GM18505 (cell line): ENCODE measurements around the gene OPRPN.

Source experiments
- ATAC-seq: cut with Tn5 transposase; IDR thresholded peaks from one replicate; pipeline ENCODE4 v1.9.1; 2021; ENCODE audit not compliant: unreplicated experiment
- POLR2A ChIP-seq: IDR thresholded peaks from 4 replicates; pipeline ENCODE4 v1.6.1; 2011; ENCODE audit warnings: borderline replicate concordance; ENCODE audit not compliant: insufficient read depth, insufficient read length; ENCODE audit errors: extremely low read depth

OPRPN gene

DNA sequence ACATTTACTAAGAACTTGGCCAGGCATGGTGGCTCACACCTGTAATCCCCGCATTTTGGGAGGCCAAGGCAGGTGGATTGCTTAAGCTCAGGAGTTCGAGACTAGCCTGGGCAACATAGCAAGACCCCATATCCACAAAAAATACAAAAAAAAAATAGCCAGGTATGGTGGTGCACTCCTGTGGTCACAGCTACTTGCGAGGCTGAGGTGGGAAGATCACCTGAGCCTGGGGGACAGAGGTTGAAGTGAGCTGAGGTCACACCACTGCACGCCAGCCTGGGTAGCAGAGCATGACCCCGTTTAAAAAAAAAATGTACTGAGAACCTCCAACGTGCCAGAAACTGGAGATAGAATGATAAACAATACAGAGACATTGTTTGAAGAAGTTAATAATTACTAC lies 8.0 kb downstream of the OPRPN start:
- TF ChIP-seq POLR2A: no peak
- no peak for ATAC-seq

DNA sequence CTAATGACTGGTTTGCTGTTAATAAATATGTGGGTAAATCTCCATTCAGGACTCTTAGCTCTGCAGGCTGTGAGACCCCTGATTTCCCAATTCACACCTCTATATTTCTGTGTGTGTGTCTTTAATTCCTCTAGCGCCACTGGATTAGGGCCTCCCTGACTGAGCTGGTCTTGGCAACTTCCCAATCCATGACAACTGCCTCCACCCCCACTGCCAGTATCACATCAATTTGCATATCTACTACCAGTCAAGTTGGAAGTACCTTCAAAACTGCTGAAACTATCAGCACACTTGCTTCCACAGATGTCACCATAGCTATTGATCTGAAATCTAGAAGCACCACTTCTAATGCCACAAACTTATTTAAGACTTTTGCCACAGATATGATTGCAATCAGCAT lies 27.6 kb downstream of the OPRPN start:
- ATAC-seq: no peak
- no peak for TF ChIP-seq POLR2A

DNA sequence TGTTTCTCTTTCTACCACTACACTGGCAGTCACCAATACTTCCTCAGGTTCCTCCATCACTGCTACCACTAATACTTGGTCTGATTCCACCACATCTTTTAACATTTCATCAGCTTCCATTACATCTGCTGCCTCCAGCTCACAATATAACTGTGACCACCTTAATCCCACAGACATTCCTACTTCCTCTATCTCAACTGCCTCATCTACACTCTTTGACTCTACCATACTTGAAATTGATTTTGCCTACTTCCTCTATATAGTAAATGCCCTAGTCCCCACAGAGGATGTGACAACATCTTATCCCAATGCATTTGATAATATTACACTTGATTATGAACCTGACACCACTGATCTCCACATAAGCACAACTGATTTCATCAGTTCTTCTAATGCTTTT lies 29.0 kb downstream of the OPRPN start:
- no peak for ATAC-seq
- no peak for TF ChIP-seq POLR2A

DNA sequence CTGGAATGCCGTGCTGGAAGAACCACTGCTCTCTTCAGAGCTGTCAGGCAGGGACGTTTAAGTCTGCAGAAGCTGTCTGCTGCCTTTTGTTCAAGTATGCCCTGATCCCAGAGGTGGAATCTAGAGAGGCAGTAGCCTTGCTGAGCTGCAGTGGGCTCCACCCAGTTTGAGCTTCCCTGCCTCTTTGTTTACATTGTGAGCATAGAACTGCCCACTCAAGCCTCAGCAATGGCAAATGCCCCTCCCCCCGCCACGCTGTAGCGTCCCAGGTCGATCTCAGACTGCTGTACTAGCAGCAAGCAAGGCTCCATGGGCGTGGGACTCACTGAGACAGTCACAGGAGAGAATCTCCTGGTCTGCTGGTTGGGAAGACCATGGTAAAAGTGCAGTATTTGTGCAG lies 39.5 kb downstream of the OPRPN start:
- ATAC-seq: no peak
- no peak for TF ChIP-seq POLR2A

DNA sequence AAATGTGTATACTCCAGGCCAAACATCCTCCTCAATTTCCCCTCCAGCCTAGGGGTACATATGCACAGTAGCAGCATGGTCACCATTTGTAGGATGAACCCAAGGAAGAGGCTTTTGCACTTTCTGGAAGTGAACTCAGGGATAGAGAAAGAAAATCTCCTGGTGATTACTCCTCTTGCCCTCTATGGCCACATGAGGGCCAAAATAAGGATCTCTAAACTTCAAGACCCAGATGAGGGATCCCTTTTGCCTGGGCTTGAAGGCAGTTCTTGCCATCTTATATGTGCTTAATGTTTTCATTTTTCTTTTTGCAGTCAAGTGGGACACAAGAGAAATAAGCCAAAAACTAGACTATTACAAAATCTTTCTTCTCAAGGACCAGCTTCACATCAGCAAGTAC lies 44.7 kb downstream of the OPRPN start:
- TF ChIP-seq POLR2A: no peak
- no peak for ATAC-seq

DNA sequence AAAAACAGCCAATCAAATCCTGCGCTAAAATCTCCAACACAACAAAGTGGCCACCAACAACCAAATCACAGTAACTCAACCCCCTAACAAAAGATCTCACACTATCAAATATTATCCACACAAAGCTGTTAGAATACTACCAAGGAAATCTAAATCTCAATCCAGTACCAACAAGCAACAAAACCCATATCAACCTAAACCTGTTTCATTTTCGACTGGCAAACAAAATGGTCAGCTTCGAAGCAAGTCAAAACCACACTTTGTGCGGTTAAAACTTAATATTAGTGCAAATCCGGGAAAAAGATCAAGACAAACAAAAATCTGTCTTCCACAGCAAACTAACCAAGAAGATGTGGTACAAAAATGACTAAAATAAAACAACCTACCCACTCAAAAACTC lies 45.6 kb downstream of the OPRPN start:
- no peak for TF ChIP-seq POLR2A
- ATAC-seq: no peak

DNA sequence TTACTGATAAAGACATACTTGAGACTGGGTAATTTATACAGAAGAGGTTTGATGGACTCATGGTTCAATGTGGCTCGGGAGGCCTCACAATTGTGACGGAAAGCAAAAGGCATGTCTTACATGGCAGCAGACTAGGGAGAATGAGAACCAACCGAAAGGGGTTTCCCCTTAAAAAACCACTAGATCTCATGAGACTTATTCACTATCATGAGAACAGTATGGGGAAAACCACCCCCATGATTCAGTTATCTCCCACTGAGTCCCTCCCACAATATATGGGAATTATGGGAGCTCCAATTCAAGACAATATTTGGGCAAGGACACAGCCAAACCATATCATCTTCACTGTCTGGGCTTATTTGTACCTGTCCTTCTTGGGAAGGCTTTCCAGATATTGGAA lies 51.5 kb downstream of the OPRPN start:
- ATAC-seq: no peak
- no peak for TF ChIP-seq POLR2A

DNA sequence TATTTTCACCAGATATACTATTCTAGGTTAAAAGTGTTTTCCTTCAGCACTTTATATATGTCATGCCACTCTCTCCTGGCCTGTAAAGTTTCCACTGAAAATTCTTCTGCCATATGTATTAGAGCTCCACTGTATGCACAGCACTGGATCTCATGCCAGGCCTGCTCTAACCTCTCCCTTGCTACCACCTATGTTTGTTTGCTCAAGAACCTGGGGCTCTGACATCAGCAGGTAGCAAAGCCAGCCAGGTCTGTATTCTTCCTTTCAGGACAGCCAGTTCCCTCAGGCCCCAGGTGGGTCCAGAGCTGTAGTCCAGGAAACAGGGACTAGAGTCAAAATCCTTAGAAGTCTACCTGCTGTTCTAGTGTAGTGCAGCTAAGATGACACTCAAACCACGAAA lies 55.2 kb downstream of the OPRPN start:
- ATAC-seq: no peak
- no peak for TF ChIP-seq POLR2A
